ENCODE results near the gene EPS8.
"Not testable (repeated sequence)": the region's sequence is repeated elsewhere in the genome, so short reads cannot be mapped to it uniquely, and the experiment has no call there.

Gene EPS8

GRCh38 chr12:15633201-15633600 is 156.0 kb downstream of the EPS8 start:
- no peak for DNase-seq

GRCh38 chr12:15632708-15633107 is 156.5 kb downstream of the EPS8 start:
- DNase-seq = no peak

DNA sequence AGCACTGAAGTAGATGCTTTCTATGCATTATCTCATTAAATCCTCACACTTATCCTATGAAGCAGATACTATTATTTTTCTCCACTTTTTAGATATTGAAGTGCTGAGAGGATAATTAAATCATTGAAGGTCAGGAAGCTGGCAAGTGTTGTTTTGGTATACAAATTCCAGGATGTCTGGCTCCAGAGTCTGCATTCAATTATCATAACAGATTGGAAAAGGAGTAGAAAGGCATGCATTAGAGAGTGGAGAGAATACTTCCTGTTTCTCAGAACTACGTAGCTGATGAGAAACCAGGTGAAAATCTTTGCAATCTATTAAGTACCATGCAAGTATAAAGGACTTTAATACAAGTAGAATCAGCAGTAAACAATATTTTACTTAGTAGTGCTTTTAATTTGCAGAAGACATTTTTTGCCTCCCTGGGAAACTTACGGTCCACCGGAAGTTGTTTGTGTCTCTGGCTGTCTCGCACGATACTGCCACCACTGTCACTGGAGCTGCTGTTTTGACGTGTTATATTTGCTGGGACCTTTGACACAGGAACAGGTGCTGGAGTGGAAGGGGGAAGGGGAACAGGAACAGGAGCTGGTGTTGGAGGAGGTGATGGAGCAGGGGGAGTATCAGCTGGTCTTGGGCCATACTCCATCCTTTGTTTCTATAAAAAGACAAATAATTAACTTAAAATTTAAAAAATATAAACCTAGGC is 158.0 kb downstream of the EPS8 start:
- DNase-seq = no peak

- no peak for DNase-seq
Measured at GRCh38 chr12:15629761-15630160, 159.4 kb downstream of the EPS8 start.

DNA sequence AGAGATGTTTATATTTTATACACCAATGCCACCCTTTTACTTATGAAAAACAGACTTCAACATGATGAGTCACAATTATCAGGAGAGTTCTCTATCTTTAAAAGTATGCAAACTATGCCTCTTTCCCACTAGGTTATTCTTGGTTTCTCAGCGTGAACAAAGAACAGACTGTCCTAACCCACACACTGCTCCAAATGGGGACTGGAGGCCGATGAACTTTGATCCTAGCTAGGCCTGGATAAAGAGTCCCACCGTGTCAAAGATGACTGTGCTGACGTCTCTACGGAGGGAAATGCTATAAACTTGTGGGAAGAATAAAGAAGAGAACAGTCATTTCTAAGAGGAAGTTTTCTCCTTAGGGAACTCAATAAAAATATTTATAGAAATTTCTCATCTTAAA is 160.1 kb downstream of the EPS8 start:
- DNase-seq = no peak

DNA sequence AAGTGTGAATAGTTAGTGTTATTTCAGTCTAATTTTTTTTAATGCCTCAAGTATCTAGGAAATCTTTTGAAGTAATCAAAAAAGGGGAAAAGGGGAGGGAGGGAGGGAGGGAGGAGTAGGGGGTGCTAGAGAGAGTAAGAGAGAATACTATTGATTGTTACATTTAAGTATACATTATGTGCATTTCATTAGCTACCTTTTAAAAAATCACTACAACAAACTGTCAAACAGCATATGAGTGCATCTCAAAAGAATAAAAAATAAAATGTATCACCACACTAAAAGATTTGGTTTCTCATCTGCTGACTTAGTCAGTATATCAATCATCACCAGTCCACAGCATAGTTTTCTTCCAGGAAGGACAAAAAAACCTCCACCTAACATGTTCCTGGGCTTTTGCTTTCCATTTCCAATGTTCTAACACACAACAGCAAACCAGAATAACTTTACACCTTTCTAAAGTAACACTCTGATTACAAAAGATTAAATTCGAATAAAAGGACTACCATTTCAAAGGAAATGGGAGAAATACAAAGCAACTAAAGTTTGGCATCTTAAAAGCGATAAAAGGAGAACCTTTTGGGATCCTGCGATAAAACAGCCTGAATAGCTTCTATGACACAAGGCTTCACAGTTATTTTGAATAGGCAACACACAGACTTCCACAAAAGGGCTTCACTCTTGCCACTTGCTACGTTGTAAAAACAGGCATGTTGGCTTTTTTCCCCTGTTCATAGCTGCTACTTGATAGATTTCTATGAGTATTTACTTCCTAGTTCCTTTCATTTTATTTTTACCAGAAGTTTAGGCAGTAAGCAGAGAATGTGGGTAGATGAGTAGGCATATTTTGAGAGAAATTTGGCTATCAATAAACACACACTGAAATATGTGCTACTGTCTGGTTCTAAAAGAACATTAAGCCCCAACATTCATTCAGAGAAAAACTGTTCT is 160.9 kb downstream of the EPS8 start:
- no peak for DNase-seq

GRCh38 chr12:15625075-15625474 is 164.1 kb downstream of the EPS8 start:
- no peak for DNase-seq

DNA sequence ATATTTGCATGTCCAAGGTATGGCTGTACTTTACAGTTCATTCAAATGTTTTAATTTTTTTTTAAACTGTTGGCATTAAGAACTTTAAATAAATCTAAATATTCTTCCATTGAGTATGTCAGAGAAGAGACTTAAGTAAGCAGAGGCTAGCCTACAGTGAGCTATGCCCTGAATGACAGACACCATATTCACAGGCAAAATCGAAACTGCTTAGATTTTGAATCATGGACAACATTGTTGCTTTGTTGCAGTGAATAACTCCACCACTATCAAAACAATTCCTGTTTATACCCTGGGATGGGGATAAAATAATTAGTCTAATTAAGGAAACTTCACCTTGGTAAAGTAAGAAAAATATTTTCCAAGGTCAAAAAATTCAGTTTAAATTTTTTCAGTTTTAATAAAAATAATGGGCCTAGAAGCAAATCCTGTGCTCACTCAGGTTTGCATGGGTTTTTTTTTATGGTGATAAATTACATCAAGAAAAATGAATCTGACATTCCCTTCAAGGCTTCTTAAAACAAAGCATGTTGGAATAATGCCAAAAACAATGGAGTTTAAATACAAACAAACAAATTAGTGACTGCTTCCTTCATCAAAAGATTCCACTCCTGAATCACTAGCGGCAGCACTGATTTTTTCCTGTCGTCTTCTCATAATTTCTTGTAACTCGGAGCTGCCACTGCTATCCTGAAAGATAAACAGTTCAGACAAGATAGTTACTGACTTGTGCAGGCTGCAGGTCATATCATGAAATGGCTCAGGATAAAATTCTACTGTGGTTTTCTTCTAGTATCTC is 168.2 kb downstream of the EPS8 start:
- no peak for DNase-seq

- not testable (repeated sequence) for DNase-seq
Measured at GRCh38 chr12:15616495-15616894, 172.7 kb downstream of the EPS8 start.

DNA sequence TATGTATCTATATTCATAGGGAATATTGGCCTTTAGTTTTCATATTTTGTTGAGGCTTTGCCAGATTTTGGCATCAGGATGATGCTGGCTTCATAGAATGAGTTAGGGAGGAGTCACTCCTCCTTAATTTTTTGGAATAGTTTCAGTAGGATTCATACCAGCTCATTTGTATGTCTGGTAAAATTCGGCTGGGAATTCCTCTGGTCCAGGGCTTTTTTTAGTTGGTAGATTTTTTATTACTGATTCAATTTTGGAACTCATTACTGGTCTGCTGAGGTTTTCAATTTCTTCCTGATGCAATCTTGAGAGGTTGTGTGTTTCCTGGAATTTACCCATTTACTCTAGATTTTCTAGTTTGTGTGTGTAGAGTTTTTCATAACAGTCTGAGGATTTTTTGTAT is 175.2 kb downstream of the EPS8 start:
- DNase-seq = no peak

GRCh38 chr12:15608941-15609340 is 180.2 kb downstream of the EPS8 start:
- no peak for DNase-seq

DNA sequence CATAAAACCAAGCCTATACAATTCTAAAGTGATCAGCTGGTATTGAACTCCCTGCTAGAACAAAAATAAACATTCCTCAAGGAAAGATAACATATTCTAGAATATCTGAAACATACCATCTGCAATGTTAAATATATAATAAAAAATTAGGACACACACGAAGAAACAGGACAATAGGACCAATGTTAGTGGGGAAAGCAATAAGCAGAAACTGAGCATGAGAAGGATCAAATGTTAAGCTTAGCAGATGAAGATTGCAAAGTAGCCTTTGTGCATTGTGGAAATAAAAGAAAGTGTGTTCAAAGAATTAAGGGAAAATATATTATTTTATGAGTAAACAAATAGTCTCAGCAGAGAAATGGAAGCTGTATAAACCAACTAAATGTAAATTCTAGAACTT is 180.8 kb downstream of the EPS8 start:
- DNase-seq = no peak

DNA sequence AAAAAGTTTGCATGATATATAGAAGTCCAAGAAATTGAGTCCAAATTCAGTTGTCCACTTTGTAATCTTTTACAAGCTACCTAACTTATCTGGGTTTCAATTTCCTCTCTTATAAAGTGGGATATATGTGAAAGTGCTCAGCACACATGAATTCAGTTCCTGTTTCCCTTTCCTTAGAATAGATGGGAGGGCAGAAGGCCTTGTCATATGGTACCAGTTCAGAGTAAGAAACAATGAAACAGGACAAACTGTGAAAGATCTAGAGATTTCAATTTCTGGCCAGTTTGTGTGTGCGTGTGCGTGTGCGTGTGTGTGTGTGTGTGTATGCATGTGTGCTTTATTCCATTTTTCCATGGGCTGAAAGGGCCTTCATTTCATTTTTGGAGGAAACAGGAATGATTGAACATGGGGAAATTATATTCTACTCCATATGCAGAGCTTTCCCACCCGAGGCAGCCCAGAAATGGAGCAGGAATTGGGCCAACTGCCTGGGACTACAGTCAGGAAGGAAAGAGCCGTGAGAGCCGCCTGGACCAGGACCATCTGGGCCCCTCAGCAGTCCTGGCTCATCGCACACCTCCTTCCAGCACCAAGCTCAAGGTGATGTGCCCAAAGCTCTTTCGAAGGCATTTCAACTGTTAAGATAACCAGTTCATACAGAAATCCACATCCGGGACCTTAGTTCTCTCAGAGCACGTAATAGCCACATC is 183.2 kb downstream of the EPS8 start:
- DNase-seq = no peak

DNA sequence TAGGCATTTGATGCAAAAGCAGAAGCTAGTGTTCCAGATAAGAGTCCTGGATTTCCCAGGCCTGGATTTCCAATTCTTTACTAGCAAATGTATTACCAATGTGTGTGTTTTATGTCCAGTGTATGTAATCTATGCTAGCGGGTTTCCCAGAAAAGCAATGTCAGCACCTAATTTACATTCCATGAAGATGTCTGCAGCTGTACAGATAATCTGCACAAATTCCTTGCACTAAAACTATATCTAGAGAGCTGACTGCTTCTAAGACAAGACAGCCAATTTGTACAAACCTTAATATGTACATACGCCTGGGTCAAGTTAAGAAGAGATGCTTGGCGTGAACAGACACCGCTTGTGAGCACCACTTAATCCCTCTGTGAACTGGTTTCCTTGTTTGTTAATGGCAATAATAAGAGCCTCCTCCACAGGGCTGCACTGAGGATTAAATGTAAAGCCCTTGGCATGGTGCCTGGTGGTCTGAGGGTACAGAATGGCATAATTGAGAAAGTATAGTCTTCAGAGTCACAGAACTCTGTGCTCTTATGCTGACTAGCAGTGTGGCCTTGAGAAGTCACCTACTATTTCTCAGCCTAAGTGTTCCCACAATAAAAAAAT is 185.6 kb downstream of the EPS8 start:
- DNase-seq = no peak

DNA sequence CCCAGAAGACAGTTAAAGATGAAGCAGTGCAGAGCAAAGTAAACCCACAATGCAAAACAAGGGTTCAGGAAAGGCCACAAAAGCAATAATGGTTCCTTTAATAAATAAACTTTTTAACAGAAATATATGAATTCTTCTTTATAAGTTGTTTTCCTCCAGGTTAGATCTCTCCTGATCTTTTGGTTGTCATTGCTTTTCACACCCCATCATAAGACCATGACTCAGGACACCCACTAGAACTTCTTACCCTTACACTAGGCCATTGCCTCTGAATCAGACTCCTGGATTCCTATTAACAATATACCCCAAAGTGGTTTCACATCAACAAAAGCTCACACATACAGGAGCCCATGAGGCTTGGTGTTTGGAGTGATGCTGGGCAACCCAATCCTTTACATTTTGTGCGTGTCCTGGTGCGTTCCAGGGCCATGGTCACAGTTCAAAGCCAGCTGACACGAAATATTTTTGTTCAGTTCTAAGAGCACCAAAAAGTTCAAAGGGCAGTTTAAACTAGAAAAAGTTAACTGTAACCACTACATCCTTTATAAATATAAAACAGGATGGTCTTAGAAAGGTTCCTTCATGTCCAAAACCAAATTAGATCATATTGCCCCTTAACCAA is 187.0 kb downstream of the EPS8 start:
- no peak for DNase-seq

DNA sequence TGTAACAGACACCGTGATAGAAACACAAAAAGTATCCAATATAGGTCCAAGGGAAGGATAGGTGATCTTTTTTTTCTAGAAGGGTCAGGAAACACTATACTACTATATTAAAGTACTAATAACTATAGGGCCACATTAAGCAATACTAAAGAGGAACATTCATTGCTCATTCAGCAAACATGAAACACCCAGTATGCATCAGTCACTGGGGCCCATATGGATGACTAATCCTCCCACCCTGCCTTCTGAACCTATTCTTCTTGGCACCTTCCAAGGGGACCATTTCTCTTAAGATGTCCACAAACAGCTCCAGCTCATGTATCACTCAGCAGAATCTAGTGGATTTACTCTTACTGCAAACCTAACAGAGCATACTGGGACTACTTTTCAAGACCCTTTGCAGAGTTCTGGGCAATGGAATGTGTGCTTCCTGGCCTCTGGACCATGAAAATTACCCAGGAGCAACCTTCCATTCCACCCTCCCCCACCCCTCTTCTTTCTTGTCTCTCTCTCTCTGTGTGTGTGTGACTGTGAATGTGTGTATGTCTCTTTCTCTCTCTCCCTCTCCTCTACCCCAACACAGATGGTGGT is 187.9 kb downstream of the EPS8 start:
- no peak for DNase-seq

DNA sequence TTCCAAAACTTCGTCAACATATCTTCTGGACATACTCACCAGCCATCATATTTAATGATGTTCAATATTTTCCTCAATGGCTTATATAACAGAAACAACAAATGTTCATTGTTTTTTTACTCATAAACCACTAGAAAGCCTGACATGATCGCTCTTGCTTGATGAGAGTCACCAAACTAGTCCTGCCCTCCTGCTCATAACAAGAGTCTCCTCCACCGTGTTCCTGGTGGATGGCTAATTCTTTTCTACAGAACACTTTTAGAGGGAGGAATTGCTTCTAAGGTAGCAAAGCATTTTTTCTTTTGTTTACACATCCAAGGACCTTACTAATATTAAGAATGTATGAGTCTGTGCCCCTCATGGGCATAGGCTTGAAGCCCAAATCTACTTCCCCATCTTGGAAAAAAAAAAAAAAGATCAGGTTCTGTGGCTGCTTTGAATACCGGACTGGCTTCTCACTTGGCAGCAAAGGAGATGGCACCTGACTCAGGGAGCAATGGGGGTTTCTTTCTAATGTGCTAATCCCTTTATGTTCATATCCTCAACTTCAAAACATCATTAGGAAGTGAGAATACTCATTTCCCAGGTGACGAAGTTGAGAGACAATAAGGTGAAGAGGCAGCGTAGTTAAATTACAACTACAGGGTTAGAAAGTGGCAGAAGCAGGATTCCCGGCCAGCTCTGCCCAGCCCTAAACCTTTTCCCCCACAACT is 188.8 kb downstream of the EPS8 start:
- no peak for DNase-seq

GRCh38 chr12:15599266-15600037 is 189.7 kb downstream of the EPS8 start:
- no peak for DNase-seq

DNA sequence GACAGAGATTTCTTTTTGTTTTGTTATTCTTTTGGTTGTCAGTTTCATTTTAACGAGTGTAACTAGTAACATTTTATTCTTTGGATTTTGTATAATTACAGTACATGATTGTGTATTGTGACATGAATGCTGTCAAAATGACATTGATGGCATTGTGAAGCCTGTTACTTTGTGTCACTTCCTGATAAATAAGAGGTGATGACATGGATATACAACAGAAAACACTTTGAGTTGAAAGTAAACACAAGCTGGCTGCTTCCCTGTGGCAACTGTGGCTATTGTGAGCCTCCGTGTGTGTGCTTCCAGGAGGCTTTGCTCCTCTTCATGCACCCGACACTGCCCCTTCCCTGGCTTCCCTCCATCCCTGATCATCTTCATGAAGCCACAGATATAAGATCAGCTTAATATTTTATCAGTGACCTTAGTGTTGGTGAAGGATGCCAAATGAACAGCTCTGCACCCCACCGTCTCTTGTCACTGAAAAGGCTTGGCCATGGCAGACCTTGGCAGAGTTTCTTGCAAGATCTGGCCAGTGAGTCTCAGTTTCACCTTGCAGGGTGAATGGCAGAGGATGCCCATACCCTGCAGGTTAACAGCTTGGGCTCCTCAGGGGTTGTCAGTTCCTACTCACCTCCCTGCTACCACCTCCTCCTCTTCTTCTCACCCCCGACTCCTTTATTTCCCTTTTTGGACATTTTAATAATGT is 191.9 kb downstream of the EPS8 start:
- no peak for DNase-seq
